Measurements from ENCODE around the gene VEZT.
"Not testable (repeated sequence)": the region's sequence is repeated elsewhere in the genome, so short reads cannot be mapped to it uniquely, and the experiment has no call there.

Gene VEZT

DNA sequence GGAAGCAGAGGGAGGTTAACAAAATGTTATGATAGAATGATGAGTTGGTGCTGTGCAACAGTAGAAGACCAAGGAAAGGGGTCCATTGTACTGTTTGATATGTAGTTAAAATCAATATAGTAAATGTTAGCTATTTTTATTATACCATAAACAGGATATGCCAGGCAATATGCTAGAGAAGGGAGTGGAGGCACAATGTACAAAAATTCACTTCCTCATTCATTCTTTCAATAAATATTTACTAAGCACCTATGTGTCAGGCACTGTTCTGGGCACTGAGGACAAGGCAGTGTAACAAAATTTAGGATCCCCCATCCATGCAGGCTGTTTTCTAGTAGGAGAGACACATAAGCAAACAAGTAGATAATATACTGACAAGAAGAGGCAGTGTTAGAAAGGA, 25.3 kb upstream of the VEZT start:
- TF ChIP-seq, protein P1, sequence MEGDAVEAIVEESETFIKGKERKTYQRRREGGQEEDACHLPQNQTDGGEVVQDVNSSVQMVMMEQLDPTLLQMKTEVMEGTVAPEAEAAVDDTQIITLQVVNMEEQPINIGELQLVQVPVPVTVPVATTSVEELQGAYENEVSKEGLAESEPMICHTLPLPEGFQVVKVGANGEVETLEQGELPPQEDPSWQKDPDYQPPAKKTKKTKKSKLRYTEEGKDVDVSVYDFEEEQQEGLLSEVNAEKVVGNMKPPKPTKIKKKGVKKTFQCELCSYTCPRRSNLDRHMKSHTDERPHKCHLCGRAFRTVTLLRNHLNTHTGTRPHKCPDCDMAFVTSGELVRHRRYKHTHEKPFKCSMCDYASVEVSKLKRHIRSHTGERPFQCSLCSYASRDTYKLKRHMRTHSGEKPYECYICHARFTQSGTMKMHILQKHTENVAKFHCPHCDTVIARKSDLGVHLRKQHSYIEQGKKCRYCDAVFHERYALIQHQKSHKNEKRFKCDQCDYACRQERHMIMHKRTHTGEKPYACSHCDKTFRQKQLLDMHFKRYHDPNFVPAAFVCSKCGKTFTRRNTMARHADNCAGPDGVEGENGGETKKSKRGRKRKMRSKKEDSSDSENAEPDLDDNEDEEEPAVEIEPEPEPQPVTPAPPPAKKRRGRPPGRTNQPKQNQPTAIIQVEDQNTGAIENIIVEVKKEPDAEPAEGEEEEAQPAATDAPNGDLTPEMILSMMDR (conservative IDR thresholded peaks at IDR 0.05), result no peak
- no peak overlapping the region for H3K27ac ChIP-seq

DNA sequence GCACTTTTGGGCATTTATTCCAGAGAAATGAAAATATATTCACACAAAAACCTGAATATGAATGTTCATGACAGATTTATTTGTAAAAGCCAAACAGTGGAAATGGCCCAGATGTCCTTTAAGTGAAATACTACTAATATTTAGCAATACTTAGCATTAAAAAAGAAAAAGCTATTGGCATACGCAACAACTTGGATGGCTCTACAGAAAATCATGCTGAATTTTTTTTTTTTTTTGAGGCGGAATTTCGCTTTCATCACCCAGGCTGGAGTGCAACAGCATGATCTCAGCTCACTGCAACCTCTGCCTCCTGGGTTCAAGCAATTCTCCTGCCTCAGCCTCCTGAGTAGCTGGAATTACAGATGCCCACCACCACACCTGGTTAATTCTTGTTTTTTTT, 24.5 kb upstream of the VEZT start:
- TF ChIP-seq, protein P1 (conservative IDR thresholded peaks at IDR 0.05), result no peak
- H3K27ac ChIP-seq, result no peak overlapping the region

DNA sequence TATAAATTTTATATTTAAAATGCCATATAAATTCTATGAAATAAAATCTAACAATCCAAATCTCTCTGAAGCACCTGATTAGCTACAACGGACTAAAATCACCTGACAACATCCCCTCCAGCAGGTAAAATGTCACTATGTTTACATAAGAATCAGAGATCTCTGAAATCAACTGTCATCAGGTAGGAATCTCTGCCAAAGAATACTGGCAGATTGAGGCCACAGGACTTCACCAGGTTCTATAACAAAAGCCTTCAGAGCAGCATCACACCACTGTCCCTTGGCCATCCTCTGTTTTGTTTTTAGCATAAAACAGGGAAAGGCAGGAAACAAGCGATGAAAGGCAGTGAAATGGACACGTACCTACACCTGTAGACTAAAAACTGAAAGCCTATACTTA, 22.5 kb upstream of the VEZT start:
- H3K27ac ChIP-seq, result peak overlapping the region; percentile 55
- TF ChIP-seq, protein P1 (conservative IDR thresholded peaks at IDR 0.05), result no peak

GRCh38 chr12:95196875-95197569, 20.6 kb upstream of the VEZT start:
- H3K27ac ChIP-seq, result not testable (repeated sequence)

- no peak overlapping the region for H3K27ac ChIP-seq
- TF ChIP-seq, protein P1 (conservative IDR thresholded peaks at IDR 0.05), result no peak
Measured at GRCh38 chr12:95197636-95198035, 20.0 kb upstream of the VEZT start.

- H3K27ac ChIP-seq, result no peak overlapping the region
- TF ChIP-seq, protein P1 (conservative IDR thresholded peaks at IDR 0.05), result no peak
Measured at GRCh38 chr12:95198914-95199313, 18.7 kb upstream of the VEZT start.

GRCh38 chr12:95200128-95200894, 17.3 kb upstream of the VEZT start:
- H3K27ac ChIP-seq, result no peak overlapping the region
- TF ChIP-seq, protein P1 (conservative IDR thresholded peaks at IDR 0.05), result no peak
